Choroid plexus epithelial cell (primary cell): Measurements from ENCODE around the gene MYO15A.
A peak's percentile ranks its signal among the peaks of the same experiment; 100 is the strongest.

ENCODE experiments used
- DNase-seq: peaks from one replicate; pipeline ENCODE4 v3.0.0-alpha.2; 2010; ENCODE audit warnings: low read depth
- H3K4me3 ChIP-seq: 2 replicates; pipeline ENCODE4 v1.5.1; 2011; ENCODE audit warnings: low read depth, mild to moderate bottlenecking, control low read depth, low read length, moderate library complexity
- TF ChIP-seq, protein P1 (sequence below): conservative IDR thresholded peaks from 2 replicates; pipeline ENCODE4 v1.5.1; 2011; ENCODE audit warnings: low read depth, mild to moderate bottlenecking, control low read depth, inconsistent platforms, low read length, moderate library complexity

The MYO15A gene

DNA sequence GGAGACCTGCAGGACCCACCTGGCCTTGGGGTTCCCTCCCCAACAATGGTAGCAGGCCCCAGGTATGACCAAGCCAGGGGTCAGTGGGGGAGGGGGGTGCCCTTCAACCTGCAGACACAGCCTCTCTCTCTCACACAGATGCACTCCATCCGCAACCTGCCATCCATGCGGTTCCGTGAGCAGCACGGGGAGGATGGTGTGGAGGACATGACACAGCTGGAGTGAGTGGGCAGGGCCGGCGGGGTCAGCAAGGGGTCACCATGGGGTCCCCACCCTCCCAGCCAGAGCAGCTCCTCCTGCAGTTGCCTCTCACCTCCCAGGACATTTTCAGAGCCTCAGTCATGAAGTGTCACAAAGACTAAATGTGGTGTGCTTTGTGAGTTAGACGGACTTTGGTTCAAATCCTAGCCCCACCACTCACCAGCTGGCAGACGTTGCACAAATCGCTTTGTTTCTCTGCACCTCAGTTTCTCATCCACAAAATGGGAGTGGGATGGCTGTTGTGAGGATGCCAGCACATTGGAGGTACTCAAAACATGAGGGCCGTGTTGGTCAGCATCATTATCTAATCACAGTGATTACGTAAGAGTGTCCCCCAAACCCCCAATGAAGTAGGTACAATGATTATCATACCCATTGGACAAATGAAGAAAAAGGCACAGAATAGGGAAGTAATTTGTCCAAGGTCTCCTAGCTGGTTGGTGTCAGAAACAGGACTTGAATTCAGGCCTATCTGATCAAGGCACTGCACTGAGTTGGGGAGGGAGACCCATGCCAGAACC is 16.0 kb downstream of the MYO15A start:
- no peak for DNase-seq
- H3K4me3 ChIP-seq: no peak overlapping the region
- TF ChIP-seq, protein P1, sequence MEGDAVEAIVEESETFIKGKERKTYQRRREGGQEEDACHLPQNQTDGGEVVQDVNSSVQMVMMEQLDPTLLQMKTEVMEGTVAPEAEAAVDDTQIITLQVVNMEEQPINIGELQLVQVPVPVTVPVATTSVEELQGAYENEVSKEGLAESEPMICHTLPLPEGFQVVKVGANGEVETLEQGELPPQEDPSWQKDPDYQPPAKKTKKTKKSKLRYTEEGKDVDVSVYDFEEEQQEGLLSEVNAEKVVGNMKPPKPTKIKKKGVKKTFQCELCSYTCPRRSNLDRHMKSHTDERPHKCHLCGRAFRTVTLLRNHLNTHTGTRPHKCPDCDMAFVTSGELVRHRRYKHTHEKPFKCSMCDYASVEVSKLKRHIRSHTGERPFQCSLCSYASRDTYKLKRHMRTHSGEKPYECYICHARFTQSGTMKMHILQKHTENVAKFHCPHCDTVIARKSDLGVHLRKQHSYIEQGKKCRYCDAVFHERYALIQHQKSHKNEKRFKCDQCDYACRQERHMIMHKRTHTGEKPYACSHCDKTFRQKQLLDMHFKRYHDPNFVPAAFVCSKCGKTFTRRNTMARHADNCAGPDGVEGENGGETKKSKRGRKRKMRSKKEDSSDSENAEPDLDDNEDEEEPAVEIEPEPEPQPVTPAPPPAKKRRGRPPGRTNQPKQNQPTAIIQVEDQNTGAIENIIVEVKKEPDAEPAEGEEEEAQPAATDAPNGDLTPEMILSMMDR: no peak

- peak; percentile 63 for DNase-seq
- TF ChIP-seq, protein P1: no peak
- no peak overlapping the region for H3K4me3 ChIP-seq
These were observed 20.5 kb downstream of the MYO15A start for GRCh38 chr17:18129041-18129502.

DNA sequence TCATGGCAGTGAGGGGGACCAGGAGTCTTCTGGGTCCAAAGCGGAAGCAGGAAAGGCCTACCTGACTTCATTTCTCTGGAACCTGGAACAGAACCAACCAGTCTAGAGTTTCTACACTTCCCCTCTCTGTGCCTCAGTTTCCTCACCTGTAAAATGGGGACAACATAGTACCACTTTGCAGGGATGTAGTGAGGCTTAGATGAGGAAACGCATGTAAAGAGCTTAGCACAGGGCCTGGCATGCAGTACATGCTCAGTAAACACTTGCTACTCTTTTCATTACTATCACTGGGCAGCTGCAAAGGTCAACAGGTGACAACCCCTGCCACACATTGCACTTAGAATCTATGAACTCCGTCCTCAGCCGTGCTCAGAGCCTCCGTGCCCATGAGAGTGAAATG is 24.2 kb downstream of the MYO15A start:
- TF ChIP-seq, protein P1: no peak
- no peak for DNase-seq
- H3K4me3 ChIP-seq: no peak overlapping the region

DNA sequence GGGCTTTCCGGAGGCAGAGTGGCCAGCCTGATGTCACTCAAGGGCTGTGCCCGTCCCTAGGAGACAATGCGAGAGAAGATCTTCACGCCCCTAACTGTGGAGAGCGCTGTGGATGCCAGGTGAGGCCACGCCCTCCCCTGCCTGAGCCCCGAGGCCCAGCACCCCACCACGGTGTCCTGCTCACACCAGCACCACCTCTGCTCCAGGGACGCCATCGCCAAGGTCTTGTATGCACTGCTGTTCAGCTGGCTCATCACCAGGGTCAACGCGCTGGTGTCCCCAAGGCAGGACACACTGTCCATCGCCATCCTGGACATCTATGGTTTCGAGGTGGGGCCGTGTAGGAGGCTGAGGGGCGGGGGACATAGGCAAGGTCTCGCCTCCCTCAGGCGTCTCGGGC is 27.8 kb downstream of the MYO15A start:
- no peak for DNase-seq
- TF ChIP-seq, protein P1: no peak
- no peak overlapping the region for H3K4me3 ChIP-seq

GRCh38 chr17:18138065-18138749 is 29.7 kb downstream of the MYO15A start:
- DNase-seq: no peak
- H3K4me3 ChIP-seq: no peak overlapping the region
- TF ChIP-seq, protein P1: no peak

GRCh38 chr17:18139092-18139491 is 30.5 kb downstream of the MYO15A start:
- no peak for DNase-seq
- no peak overlapping the region for H3K4me3 ChIP-seq
- TF ChIP-seq, protein P1: no peak

- DNase-seq: no peak
- TF ChIP-seq, protein P1: no peak
These were observed 30.9 kb downstream of the MYO15A start for GRCh38 chr17:18139498-18139897.

More at GRCh38 chr17:18139498-18139897, 30.9 kb downstream of the MYO15A start:
- H3K4me3 ChIP-seq: no peak overlapping the region
